GM11168 (cell line): Measurements from ENCODE around the gene NEURL1.

Experiments
- in situ Hi-C: fragments of 300-500 bp; cut with MboI; formaldehyde crosslinking; loops from one replicate; pipeline ENCODE4 v1.12.0; 2022; ENCODE audit warnings: low sequenced_read_pairs; ENCODE audit not compliant: unreplicated experiment

The NEURL1 gene

GRCh38 chr10:103556383-103557007, 63.0 kb downstream of the NEURL1 start:
- in situ Hi-C loops = no loop called here

- in situ Hi-C loops = no loop called here
These were observed 64.0 kb downstream of the NEURL1 start for GRCh38 chr10:103557455-103557854.

- in situ Hi-C loops = no loop called here
These were observed 65.4 kb downstream of the NEURL1 start for GRCh38 chr10:103558911-103559310.

- in situ Hi-C loops = no loop called here
These were observed 66.3 kb downstream of the NEURL1 start for GRCh38 chr10:103559776-103560175.

GRCh38 chr10:103560886-103561285, 67.4 kb downstream of the NEURL1 start:
- in situ Hi-C loops = no loop called here

GRCh38 chr10:103562383-103562782, 68.9 kb downstream of the NEURL1 start:
- in situ Hi-C loops = no loop called here

- in situ Hi-C loops = no loop called here
These were observed 70.0 kb downstream of the NEURL1 start for GRCh38 chr10:103563231-103564115.

- in situ Hi-C loops = no loop called here
These were observed 70.6 kb downstream of the NEURL1 start for GRCh38 chr10:103564116-103564501.

- in situ Hi-C loops = no loop called here
These were observed 71.4 kb downstream of the NEURL1 start for GRCh38 chr10:103564776-103565520.

- in situ Hi-C loops = no loop called here
These were observed 73.0 kb downstream of the NEURL1 start for GRCh38 chr10:103566536-103566935.

GRCh38 chr10:103568505-103568904, 75.0 kb downstream of the NEURL1 start:
- in situ Hi-C loops = no loop called here

GRCh38 chr10:103569896-103570295, 76.4 kb downstream of the NEURL1 start:
- in situ Hi-C loops = no loop called here

- in situ Hi-C loops = no loop called here
These were observed 77.5 kb downstream of the NEURL1 start for GRCh38 chr10:103570844-103571655.

GRCh38 chr10:103571656-103571975, 78.1 kb downstream of the NEURL1 start:
- in situ Hi-C loops = no loop called here

- in situ Hi-C loops = no loop called here
These were observed 79.1 kb downstream of the NEURL1 start for GRCh38 chr10:103572347-103573204.

- in situ Hi-C loops = no loop called here
These were observed 79.6 kb downstream of the NEURL1 start for GRCh38 chr10:103573205-103573487.

- in situ Hi-C loops = no loop called here
These were observed 80.9 kb downstream of the NEURL1 start for GRCh38 chr10:103574097-103575061.

- in situ Hi-C loops = no loop called here
These were observed 82.0 kb downstream of the NEURL1 start for GRCh38 chr10:103575416-103576075.
